HFF-Myc (cell line): ENCODE results near the gene FGF1.

Experiments used
- DNase-seq: peaks from one replicate; pipeline ENCODE4 v3.0.0-alpha.2; 2011; ENCODE audit warnings: low read depth; ENCODE audit errors: extremely low read depth
- H3K4me3 ChIP-seq: replicated peaks from 2 replicates; pipeline ENCODE4 v1.5.1; 2011; ENCODE audit warnings: low read depth, mild to moderate bottlenecking, control low read depth, low read length
- TF ChIP-seq, protein P1 (sequence below): IDR thresholded peaks from 2 replicates; pipeline ENCODE4 v1.5.1; 2012; ENCODE audit warnings: mild to moderate bottlenecking, low read depth, low read length, control low read depth; ENCODE audit errors: missing control alignments

Gene FGF1

DNA sequence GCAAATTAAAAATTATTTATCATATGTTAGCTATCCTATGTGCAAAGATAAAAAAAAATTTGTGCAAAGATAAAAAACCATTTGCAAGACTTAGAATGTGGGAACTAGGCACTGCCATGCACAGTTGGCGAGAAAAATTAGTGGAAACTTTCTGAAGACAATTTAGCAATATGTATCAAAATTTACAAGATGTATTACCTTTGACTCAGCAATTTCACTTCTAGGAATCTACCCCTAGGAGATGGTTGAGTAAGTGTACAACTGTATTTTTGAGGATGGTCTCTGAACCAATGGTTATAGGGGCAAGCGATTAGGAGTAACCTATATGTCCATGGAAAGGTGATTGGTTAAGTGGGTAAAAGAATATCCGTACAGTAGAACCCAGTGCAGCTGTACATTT lies 88.9 kb downstream of the FGF1 start:
- no peak for DNase-seq
- TF ChIP-seq, protein P1, sequence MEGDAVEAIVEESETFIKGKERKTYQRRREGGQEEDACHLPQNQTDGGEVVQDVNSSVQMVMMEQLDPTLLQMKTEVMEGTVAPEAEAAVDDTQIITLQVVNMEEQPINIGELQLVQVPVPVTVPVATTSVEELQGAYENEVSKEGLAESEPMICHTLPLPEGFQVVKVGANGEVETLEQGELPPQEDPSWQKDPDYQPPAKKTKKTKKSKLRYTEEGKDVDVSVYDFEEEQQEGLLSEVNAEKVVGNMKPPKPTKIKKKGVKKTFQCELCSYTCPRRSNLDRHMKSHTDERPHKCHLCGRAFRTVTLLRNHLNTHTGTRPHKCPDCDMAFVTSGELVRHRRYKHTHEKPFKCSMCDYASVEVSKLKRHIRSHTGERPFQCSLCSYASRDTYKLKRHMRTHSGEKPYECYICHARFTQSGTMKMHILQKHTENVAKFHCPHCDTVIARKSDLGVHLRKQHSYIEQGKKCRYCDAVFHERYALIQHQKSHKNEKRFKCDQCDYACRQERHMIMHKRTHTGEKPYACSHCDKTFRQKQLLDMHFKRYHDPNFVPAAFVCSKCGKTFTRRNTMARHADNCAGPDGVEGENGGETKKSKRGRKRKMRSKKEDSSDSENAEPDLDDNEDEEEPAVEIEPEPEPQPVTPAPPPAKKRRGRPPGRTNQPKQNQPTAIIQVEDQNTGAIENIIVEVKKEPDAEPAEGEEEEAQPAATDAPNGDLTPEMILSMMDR = no peak
- no peak overlapping the region for H3K4me3 ChIP-seq

DNA sequence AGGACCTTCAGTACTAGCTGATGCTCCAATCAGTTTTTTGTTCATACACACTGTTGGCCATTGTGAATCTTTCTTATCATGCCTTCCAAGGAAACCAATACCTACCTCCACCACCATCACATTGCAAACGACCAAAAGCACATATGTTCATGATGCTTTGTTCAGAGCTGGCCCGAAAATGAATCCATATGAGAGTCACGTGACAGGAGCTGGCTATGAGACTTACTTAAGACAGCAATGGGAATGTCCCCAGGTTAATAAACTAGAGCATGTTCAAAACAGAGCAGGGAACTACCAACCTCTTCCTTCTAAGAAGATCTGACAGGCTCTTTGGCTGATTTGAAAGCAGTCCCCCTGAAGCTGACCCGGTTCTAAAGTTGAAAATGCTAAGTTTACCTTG lies 93.5 kb downstream of the FGF1 start:
- TF ChIP-seq, protein P1 = no peak
- no peak overlapping the region for H3K4me3 ChIP-seq
- no peak for DNase-seq

DNA sequence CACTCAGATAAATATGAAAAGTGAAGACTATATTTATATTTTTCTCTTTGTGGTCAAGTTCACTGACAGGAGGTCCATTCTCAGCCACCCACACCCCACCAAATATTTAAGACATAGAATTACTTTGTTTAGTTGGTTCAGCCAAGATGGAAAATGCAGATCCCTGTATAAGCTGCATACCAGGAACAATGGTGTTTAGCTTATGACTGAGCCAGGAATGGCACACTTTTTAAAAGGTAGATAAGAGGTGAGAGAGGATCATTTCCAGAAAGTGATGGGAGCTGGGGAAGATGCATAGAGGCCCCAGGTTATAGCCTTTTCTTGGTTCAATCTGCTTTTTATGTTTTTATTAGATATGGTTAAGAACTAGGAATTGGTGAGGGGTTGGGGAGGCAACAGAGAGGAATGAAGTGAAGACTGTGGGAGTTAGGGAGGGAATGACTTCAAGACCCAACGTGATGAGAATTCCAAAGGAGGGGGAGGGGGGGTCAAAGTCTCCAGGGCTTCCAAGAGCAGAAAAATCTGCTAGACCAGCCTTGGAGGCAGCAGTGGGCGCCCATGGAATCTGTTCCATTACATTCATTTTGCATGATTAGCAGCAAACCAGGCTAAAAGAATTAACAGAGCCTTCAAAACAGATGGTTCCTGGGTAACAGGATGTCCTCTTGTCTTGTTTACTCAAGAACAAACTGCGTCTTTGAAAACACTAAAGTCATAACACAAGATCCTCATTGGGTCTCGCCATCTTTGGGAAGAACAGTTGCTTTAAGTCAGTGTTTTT lies 95.2 kb downstream of the FGF1 start:
- DNase-seq = no peak
- H3K4me3 ChIP-seq = no peak overlapping the region
- TF ChIP-seq, protein P1 = no peak

DNA sequence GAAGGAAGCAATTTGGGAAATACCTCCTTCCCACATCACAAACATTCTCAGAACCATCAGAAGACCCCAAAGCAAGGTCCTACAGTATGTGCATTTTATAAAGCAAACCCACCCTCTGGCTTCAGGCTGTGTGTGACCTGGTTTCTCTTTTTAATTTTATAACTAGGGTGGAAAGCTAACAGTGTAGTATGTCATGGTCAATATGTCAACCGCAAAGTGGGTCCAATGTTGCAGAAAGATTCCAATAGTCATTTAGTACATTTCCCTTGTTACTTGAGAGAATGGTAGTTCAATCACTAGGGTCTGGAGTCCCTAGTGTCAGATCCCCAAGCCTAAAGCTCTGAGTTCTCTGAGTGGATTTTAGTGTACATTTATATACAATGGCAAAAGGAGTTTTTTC lies 96.2 kb downstream of the FGF1 start:
- TF ChIP-seq, protein P1 = no peak
- no peak for DNase-seq
- no peak overlapping the region for H3K4me3 ChIP-seq

DNA sequence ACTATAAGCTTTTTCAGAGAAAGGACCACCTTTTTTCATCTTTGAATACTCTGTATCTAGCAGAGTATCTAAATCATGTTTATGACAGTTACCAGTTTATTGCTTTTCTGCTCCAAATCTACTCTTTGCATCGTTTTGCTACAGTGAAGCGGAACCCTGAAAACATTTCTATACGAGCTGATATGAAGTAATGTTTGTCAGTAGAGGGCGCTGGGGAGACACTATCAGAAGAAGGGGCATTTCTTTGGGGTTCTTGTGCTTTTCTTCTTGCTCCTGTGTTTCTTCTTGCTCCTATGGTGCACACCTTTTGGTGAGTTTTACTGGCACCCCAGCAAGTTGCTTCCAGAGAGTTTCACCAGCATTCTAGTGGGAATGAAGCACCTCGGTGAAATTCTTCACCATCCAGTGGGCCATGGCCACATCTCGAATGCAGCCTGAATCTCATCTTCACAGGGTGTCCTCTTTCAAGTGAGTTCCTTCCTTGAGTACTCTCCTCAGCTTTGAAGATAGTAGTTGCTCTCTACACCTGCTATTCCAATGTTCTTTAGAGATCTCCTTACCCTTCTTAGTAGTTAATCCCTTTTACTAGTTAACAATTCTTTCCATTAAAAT lies 98.4 kb downstream of the FGF1 start:
- H3K4me3 ChIP-seq = no peak overlapping the region
- DNase-seq = no peak
- TF ChIP-seq, protein P1 = peak; percentile 61

DNA sequence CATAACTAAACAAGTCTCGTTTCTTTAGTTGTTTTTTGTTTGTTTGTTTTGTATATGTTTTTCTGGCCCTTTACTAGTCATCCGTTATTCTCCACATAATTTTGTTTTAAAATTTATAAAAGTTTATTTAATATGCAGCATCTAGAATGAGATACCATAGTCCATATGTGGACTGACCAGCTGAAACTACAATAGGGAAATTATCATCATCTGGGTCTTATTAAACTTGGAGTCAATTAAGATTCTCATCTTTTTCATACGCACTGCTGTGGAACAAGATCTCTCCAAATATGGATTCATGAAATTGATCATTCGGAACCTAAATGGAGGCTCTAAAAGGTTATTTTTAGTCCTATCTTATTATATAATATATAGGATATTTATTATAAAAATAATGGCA lies 99.3 kb downstream of the FGF1 start:
- TF ChIP-seq, protein P1 = no peak
- H3K4me3 ChIP-seq = no peak overlapping the region
- no peak for DNase-seq

DNA sequence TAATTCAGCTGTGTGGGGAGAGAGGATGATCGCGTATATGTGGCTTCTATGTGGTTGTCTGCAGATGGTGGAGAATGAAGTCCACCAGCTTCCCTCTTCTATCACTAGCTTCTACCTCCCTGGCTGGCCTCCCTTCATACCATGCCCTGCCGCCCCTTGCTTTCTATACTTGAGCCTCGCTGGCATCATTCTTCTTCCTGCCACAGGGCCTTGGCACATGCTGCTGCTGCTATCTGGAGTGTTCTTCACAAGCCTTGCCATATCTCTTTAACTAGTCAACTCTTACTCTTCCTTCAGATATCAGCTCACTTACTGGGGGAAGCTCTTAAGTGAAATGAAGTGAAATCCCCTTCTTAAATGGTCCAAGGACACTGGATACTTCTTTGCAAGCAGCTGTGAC lies 100.4 kb downstream of the FGF1 start:
- H3K4me3 ChIP-seq = no peak overlapping the region
- TF ChIP-seq, protein P1 = no peak
- no peak for DNase-seq
